Glomerular visceral epithelial cell (primary cell): ENCODE data around the gene NTNG1.
"Not testable (repeated sequence)": the region's sequence is repeated elsewhere in the genome, so short reads cannot be mapped to it uniquely, and the experiment has no call there.

ENCODE experiments used
- DNase-seq: peaks from one replicate; pipeline ENCODE4 v3.0.0-alpha.2; 2016; ENCODE audit errors: extremely low spot score

Gene NTNG1

GRCh38 chr1:107196973-107197562 lies 56.2 kb downstream of the NTNG1 start:
- DNase-seq = peak; percentile 7

- DNase-seq = no peak
Observed at GRCh38 chr1:107198561-107198960, 57.7 kb downstream of the NTNG1 start.

- no peak for DNase-seq
Observed at GRCh38 chr1:107200631-107201030, 59.8 kb downstream of the NTNG1 start.

GRCh38 chr1:107202007-107202406 lies 61.2 kb downstream of the NTNG1 start:
- DNase-seq = no peak

- no peak for DNase-seq
Observed at GRCh38 chr1:107213225-107213624, 72.4 kb downstream of the NTNG1 start.

- peak; percentile 42 for DNase-seq
Observed at GRCh38 chr1:107220036-107220435, 79.2 kb downstream of the NTNG1 start.

GRCh38 chr1:107225706-107226105 lies 84.9 kb downstream of the NTNG1 start:
- no peak for DNase-seq

- peak; percentile 9 for DNase-seq
Observed at GRCh38 chr1:107228704-107229371, 88.0 kb downstream of the NTNG1 start.

- no peak for DNase-seq
Observed at GRCh38 chr1:107229711-107230110, 88.9 kb downstream of the NTNG1 start.

- no peak for DNase-seq
Observed at GRCh38 chr1:107230121-107230520, 89.3 kb downstream of the NTNG1 start.

- DNase-seq = no peak
Observed at GRCh38 chr1:107231291-107231690, 90.5 kb downstream of the NTNG1 start.

GRCh38 chr1:107232426-107232825 lies 91.6 kb downstream of the NTNG1 start:
- no peak for DNase-seq

GRCh38 chr1:107236760-107237159 lies 95.9 kb downstream of the NTNG1 start:
- DNase-seq = not testable (repeated sequence)

GRCh38 chr1:107243461-107243860 lies 102.6 kb downstream of the NTNG1 start:
- DNase-seq = no peak

- no peak for DNase-seq
Observed at GRCh38 chr1:107244709-107245500, 104.1 kb downstream of the NTNG1 start.

GRCh38 chr1:107246775-107247345 lies 106.0 kb downstream of the NTNG1 start:
- DNase-seq = no peak

GRCh38 chr1:107247679-107248078 lies 106.8 kb downstream of the NTNG1 start:
- DNase-seq = no peak

GRCh38 chr1:107250169-107250568 lies 109.3 kb downstream of the NTNG1 start:
- DNase-seq = peak; percentile 64

- no peak for DNase-seq
Observed at GRCh38 chr1:107251083-107251482, 110.2 kb downstream of the NTNG1 start.

- DNase-seq = no peak
Observed at GRCh38 chr1:107251839-107252238, 111.0 kb downstream of the NTNG1 start.

GRCh38 chr1:107252271-107252670 lies 111.4 kb downstream of the NTNG1 start:
- DNase-seq = no peak

- no peak for DNase-seq
Observed at GRCh38 chr1:107254306-107254705, 113.5 kb downstream of the NTNG1 start.

GRCh38 chr1:107255469-107255868 lies 114.6 kb downstream of the NTNG1 start:
- no peak for DNase-seq
